Mammary epithelial cell (primary cell): Measurements from ENCODE around the gene IFT81.
A peak's percentile ranks its signal among the peaks of the same experiment; 100 is the strongest.

Source experiments
- EZH2 ChIP-seq: IDR thresholded peaks from 2 replicates; pipeline ENCODE4 v1.6.1; 2012; ENCODE audit warnings: low read length, inconsistent platforms, borderline replicate concordance
- TF ChIP-seq, protein P1 (sequence below), 2 donors: IDR thresholded peaks in 1 of 2; conservative IDR thresholded peaks in 1 of 2; 2 replicates each; pipeline ENCODE4 v1.5.1; 2011 to 2012; ENCODE audit warnings: inconsistent platforms in 2 of 2, low read length in 2 of 2, mild to moderate bottlenecking in 2 of 2, control low read depth in 1 of 2, low read depth in 1 of 2; ENCODE audit not compliant: insufficient read depth in 1 of 2; ENCODE audit errors: extremely low read depth in 1 of 2

DNA sequence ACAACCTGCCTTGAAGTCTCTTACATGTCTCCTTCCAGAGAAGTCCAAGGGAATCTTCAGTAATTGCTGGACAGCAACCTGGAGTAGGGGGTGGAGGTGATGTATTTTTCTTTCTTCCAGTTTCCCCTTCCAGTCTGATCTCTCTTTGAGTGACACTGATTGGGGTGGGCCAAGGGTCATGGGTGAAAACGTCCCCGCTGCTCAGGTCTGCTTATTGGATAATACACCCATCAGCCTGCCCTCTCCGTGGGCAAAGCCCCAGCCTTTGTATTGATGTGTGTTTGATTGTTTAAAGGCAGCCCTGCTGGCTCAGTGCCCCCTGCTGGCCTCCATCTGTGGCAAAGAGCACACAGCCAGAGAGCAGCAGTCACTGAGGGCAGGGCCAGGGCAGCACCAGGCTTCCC, 121.2 kb downstream of the IFT81 start:
- TF ChIP-seq, protein P1, sequence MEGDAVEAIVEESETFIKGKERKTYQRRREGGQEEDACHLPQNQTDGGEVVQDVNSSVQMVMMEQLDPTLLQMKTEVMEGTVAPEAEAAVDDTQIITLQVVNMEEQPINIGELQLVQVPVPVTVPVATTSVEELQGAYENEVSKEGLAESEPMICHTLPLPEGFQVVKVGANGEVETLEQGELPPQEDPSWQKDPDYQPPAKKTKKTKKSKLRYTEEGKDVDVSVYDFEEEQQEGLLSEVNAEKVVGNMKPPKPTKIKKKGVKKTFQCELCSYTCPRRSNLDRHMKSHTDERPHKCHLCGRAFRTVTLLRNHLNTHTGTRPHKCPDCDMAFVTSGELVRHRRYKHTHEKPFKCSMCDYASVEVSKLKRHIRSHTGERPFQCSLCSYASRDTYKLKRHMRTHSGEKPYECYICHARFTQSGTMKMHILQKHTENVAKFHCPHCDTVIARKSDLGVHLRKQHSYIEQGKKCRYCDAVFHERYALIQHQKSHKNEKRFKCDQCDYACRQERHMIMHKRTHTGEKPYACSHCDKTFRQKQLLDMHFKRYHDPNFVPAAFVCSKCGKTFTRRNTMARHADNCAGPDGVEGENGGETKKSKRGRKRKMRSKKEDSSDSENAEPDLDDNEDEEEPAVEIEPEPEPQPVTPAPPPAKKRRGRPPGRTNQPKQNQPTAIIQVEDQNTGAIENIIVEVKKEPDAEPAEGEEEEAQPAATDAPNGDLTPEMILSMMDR (conservative IDR thresholded peaks at IDR 0.05 in 1 of 2, IDR thresholded peaks at IDR 0.05 in 1 of 2; ENCODE audit: extremely low read depth in 1 of 2, insufficient read depth in 1 of 2, low read depth in 1 of 2, low read length in 2 of 2) = peak; percentile 41 to 51
- TF ChIP-seq EZH2 = no peak
